HL-60/S4 (cell line): ENCODE results near the gene SUGCT.
"Not testable (repeated sequence)": the region's sequence is repeated elsewhere in the genome, so short reads cannot be mapped to it uniquely, and the experiment has no call there.

ENCODE experiments used
- in situ Hi-C: fragments of 300-500 bp; cut with MboI; formaldehyde crosslinking; loops from 2 replicates; pipeline ENCODE4 v1.14.3; 2022; ENCODE audit warnings: low sequenced_read_pairs

The SUGCT gene

DNA sequence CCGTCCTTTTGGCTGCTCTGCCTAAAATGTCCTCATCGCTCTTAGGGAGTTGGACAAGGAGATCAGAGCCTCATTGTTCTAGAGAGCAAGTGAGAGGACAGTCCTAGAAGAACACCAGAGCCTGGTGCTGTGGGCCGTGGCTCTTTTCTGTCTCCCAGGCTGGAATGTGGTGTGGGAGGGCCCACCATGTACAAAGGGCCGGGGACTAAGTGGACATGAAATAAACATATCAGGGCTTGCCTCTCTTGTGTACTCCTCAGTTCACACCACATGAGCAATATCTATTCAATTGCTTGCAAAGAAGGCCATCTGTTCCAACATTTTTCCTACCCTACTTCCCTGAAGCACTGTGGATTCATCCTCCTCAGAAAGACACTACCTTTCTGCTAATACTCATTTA is 510.4 kb downstream of the SUGCT start:
- in situ Hi-C loops: no loop called here

- in situ Hi-C loops: no loop called here
Measured at GRCh38 chr7:40646717-40647116, 511.9 kb downstream of the SUGCT start.

DNA sequence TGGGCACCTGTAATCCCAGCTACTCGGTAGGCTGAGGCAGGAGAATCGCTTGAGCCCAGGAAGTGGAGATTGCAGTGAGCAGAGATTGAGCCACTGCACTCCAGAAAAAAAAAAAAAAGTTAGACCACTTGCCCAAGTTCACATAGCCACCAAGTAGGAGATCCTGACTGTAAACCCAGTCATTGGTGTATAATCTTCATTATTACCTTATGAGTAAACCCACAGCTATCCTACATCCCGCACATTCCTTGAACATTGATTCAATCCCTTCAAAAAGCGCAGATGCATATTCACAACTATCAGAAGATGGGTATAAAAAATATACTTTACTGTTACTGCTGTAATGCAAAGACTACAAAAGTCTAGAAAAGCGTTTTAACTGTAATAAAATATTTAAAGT is 512.9 kb downstream of the SUGCT start:
- in situ Hi-C loops: no loop called here

DNA sequence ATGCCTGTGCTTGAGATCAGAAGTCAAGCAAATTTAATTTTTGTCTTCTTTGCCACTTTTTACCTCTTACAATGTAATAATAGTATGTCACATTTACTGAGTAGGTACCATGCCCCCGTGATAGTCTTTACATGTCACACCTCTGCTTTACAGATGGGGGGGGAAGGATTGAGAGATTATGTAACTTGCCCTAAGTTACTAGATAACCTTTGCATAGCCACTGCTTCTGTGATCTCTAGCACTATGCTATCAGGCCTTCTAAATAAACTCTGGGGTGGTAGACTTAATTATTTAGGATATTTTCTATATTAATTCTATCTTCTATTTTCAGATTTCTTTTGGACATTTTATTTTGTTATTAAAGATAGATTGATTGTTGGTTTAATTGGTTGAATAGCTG is 514.4 kb downstream of the SUGCT start:
- in situ Hi-C loops: no loop called here

GRCh38 chr7:40650903-40651302 is 516.1 kb downstream of the SUGCT start:
- in situ Hi-C loops: not testable (repeated sequence)

- in situ Hi-C loops: no loop called here
Measured at GRCh38 chr7:40654171-40654570, 519.4 kb downstream of the SUGCT start.

DNA sequence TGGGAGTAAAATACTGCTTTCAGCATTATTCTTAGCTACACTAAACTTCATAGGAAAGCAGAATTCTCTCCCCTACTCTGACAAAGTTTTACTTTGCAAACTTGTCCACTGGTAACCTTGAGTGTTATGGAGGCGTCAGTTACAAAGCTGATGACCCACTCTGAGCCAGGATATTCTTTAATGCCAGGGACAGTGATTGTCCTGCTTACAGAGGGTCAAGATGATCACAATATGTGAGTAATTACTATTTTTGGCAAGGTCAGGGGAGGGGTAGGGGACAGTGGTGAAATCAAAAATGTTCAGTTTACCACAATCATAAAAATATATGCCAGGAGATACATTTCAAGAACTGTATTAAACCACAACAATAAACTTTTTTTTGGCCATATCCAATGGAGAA is 520.6 kb downstream of the SUGCT start:
- in situ Hi-C loops: no loop called here

GRCh38 chr7:40656349-40656748 is 521.5 kb downstream of the SUGCT start:
- in situ Hi-C loops: no loop called here

DNA sequence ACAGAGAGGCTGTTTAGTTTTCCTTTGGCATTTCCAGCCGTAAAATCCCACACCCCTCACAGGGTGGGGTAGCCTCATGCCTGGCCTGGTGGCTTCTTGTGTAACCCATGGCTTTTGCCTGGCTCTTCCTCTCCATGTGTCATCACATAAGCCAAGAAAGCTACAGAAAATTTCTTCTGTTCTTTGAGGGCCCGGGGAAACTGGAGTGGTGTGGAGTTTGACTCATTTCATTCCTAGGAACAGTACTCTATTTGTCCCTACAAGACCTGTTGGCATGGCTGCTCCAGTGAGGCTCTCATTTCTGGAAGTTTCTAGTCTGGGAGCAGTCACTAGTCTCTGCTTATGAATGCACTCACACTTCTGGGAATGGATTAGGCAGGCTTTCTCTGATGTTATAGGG is 523.9 kb downstream of the SUGCT start:
- in situ Hi-C loops: no loop called here

DNA sequence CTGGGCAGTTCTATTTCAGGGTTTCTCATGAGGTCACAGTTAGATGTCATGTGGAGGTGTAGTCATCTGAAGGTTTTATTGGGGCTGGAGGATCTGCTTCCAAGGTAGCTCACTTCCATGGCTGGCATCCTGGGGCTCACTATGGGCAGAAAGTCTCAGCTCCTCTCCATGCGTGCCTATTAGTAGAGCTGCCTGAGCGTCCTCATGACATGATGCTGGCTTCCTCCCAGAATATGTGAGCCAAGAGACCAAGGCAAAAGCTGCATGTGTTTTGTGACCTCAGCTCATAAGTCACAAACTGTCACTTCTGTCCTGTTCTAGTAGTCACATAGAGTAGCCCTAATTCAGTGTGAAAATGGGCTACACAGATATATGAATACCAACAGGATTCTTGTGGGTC is 524.4 kb downstream of the SUGCT start:
- in situ Hi-C loops: no loop called here

- in situ Hi-C loops: no loop called here
Measured at GRCh38 chr7:40673285-40673684, 538.5 kb downstream of the SUGCT start.

DNA sequence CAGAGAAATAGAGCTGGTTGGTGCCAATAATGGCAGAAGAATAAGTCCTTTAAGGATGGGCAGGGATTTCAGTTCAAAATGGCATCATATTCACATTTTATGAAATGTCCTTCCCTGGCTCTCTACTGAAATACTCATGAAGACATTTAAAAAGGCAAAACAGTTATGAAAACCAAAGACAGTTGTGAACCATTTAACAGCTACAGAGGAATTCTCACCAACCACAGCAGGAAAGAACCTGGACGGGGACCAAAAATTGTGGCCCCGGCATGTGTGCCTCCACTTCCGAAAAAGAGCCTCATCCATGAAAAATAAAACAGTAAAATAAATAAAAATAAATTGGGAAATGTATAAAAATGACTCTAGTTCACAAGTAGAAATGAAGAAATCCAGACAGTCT is 539.5 kb downstream of the SUGCT start:
- in situ Hi-C loops: no loop called here

- in situ Hi-C loops: no loop called here
Measured at GRCh38 chr7:40675741-40676140, 540.9 kb downstream of the SUGCT start.

GRCh38 chr7:40676221-40676620 is 541.4 kb downstream of the SUGCT start:
- in situ Hi-C loops: no loop called here

- in situ Hi-C loops: no loop called here
Measured at GRCh38 chr7:40680657-40681056, 545.9 kb downstream of the SUGCT start.

- in situ Hi-C loops: no loop called here
Measured at GRCh38 chr7:40682696-40683095, 547.9 kb downstream of the SUGCT start.

DNA sequence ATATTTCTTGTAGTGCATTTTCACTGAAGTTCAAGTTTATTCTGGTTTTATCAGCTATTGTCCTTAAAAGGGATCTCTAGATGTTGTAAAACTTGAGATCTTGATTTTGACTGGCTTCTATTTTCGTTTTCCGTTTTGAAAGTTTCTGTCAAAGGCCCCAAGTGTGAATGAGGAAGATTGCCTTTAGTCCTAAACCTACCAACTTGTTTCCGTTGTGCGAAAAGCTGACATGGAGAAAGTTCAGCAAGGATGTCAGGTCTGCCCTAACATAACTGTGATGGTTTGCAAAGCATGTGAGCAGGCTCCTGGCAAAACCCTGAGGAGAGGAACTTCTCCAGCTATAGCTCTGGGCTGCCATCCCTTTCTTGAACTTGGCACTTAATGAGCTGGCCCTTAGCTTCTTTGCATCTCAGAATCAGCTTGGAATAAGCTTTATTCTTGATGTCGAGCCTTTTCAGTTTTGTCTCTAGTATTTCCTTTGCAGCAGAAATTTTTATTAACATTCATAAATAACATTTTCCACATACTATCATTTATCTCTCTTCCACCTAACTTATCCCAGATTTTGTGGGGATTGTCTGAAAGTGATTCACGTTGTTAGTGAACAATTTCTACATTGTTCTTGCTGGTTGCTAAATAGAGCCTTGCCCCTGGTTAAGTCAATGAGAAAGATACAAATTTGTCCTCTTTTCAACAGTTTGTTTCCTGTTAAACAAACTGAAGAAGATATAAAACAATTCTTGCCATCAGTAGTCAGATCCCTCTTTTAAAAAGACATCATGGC is 559.4 kb downstream of the SUGCT start:
- in situ Hi-C loops: no loop called here

DNA sequence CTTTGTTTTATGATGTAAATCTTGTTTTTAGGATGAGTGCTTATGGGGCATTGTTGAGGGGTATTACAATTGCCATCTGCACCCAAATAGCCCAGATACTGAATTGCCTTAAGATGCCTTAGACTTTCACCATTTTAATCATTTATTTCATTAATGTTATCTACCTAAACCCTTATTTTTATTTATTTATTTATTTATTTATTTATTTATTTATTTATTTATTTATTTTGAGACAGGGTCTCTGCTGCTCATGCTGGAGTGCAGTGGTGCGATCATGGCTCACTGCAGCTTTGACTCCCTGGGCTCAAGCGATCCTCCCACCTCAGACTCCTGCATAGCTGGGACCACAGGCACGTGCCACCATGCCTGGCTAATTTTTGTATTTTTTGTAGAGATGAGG is 560.2 kb downstream of the SUGCT start:
- in situ Hi-C loops: no loop called here

GRCh38 chr7:40697653-40698052 is 562.8 kb downstream of the SUGCT start:
- in situ Hi-C loops: no loop called here

GRCh38 chr7:40698214-40698920 is 563.6 kb downstream of the SUGCT start:
- in situ Hi-C loops: no loop called here

- in situ Hi-C loops: no loop called here
Measured at GRCh38 chr7:40698921-40699260, 564.1 kb downstream of the SUGCT start.

DNA sequence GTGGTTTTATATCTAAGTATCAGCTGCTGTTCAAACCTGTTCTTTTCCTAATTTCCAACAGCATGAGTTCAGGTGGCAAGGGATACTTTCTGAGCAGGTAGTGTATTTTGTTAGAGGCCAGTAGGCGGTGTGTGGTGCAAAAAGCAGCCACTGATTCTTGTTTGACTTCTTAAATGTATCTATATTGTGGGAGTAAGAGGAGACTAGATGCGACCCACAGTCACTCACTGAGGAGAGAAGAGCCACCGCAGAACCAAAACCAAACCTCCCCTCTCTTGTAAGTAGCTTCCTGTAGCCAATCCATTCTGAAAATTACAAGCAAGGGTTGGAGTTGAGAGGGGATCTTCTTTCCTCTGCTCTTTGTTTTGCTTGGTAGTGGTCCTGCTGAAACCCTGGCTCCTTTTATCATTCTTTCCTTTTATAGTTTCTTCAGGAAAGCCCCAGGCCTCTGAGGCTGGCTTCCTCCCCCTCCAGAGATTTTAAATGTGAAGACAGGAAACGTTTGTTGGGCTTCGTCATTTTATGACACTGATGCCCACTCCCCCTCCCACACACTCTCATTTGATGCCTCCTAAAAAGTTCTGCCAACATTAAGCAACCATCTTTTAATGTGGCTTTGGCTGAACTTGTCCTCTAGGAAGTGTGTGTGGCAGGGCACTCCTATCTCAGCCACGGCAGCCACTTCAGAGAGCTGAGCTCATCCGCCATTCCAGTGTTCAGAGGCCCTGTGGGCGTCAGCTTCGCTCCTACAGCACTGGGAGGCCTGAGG is 566.0 kb downstream of the SUGCT start:
- in situ Hi-C loops: no loop called here
